ENCODE results near the gene TTI1. TPM values are rescaled to one million over a fixed set of nuclear protein-coding genes. Genes with fewer than 3 reads are reported as not detected.
"Not testable (repeated sequence)": the region's sequence is repeated elsewhere in the genome, so short reads cannot be mapped to it uniquely, and the experiment has no call there.

Gene TTI1
- total RNA-seq, 1 donor from 2014 or later, result 10.6 TPM

DNA sequence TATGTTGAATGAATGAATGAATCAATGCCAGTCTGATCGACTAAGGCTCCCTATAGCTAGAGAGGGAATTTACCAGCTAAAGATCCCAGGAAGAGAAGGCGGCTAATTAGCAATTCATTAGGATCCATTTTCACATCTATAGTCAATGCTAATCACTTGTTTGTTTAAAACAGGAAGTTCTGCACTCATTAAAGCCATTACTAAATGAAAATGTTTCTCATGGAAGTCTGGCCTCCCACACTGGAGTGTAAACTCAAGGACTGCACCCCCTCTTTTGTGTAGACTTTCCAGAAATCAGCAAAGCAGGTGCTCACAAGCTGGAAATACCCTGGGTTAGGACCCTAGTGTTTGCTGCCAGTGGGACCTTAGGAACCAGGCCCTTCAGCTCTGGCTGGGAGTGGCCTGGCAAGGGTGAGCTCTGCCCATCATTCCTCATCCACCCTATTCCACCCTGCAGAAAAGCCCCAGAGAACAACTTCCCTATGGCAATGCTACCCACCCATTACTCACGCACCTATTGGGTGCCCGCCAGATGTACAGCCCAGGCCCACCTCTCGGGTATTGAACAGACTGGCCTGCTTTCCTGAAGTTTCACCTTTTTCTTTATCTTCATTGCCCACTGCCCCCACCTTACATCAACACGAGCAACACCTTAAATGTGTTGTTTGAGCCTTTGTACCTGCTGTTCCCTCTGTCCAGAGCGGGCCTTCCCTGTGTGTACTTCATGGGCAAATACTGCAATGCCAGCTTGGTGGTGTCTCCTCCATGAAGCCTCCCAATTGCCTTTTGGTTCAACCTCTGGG lies 60.8 kb downstream of the TTI1 start:
- Mint-ChIP-seq H3K36me3 (ENCODE audit: low read depth) (peaks cover 10% of the 10 kb centered on the region), H3K4me1 (ENCODE audit: low read depth) (peaks cover 25% of the 10 kb centered on the region), H3K27ac (ENCODE audit: unreplicated experiment) (no peak overlapping the region), H3K4me3 (ENCODE audit: unreplicated experiment) (no peak overlapping the region), H3K27me3 (ENCODE audit: low read depth) (no peaks in the 10 kb centered on the region), H3K9me3 (ENCODE audit: low read depth) (peaks cover 14% of the 10 kb centered on the region)
- TF ChIP-seq, protein P1, sequence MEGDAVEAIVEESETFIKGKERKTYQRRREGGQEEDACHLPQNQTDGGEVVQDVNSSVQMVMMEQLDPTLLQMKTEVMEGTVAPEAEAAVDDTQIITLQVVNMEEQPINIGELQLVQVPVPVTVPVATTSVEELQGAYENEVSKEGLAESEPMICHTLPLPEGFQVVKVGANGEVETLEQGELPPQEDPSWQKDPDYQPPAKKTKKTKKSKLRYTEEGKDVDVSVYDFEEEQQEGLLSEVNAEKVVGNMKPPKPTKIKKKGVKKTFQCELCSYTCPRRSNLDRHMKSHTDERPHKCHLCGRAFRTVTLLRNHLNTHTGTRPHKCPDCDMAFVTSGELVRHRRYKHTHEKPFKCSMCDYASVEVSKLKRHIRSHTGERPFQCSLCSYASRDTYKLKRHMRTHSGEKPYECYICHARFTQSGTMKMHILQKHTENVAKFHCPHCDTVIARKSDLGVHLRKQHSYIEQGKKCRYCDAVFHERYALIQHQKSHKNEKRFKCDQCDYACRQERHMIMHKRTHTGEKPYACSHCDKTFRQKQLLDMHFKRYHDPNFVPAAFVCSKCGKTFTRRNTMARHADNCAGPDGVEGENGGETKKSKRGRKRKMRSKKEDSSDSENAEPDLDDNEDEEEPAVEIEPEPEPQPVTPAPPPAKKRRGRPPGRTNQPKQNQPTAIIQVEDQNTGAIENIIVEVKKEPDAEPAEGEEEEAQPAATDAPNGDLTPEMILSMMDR (IDR thresholded peaks at IDR 0.05), result no peak
- DNase-seq (ENCODE audit: low spot score), result no peak

DNA sequence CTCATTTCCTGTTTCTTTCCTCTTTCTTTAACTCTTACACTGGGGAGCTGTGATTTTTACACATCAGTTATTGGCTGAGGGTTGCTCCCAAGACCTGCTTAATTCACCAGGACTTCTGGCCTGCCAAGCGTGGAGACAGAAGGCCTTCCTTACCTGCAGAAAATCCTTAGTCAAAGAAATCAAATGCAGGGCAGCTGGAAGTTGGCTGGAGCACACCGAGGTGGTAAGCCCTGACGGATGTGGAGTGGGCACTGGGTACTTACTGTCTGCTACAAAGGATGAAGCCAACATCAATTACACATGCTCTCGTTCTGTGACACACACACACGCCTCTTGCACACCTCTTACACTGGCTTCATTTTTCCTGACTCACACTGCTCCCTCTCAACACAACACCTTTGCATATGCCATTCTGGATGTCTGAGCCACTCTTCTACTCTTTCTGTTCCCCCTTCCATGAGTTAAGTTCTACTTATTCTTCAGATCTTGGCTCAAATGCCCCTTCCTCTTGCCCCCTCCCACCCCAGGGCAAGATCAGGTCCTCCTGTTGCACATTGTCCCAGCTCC lies 61.6 kb downstream of the TTI1 start:
- DNase-seq (ENCODE audit: low spot score), result no peak
- peaks cover 22% of the 10 kb centered on the region for H3K4me1 Mint-ChIP-seq (ENCODE audit: low read depth)
- peaks cover 4% of the 10 kb centered on the region for H3K27me3 Mint-ChIP-seq (ENCODE audit: low read depth)
- peaks cover 22% of the 10 kb centered on the region for H3K9me3 Mint-ChIP-seq (ENCODE audit: low read depth)
- TF ChIP-seq, protein P1 (IDR thresholded peaks at IDR 0.05), result no peak
- H3K27ac Mint-ChIP-seq (ENCODE audit: unreplicated experiment), result no peak overlapping the region
- H3K36me3 Mint-ChIP-seq (ENCODE audit: low read depth), result peaks cover 10% of the 10 kb centered on the region
- H3K4me3 Mint-ChIP-seq (ENCODE audit: unreplicated experiment), result no peak overlapping the region

DNA sequence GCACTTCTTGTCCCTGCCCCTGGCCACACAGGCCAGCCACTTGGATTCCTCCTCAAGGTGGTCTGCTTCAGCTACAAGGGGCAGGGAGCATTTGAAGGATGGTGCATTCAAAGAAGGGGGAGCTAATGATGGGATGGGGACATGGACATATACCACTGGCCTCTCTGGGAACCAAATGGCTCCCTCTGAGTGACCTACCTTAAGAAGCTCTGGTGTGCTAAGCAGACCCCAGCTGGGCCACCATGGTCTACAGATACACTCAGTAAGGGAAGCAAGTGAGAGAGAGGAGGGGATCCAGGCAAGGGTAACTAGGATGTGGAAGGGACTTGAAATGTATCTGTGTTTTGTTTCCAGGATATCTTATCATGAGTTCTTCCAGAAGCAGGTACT lies 62.4 kb downstream of the TTI1 start:
- H3K9me3 Mint-ChIP-seq (ENCODE audit: low read depth), result peaks cover 26% of the 10 kb centered on the region
- no peak for DNase-seq (ENCODE audit: low spot score)
- peaks cover 12% of the 10 kb centered on the region for H3K36me3 Mint-ChIP-seq (ENCODE audit: low read depth)
- peaks cover 9% of the 10 kb centered on the region for H3K27me3 Mint-ChIP-seq (ENCODE audit: low read depth)
- H3K27ac Mint-ChIP-seq (ENCODE audit: unreplicated experiment), result no peak overlapping the region
- H3K4me3 Mint-ChIP-seq (ENCODE audit: unreplicated experiment), result no peak overlapping the region
- H3K4me1 Mint-ChIP-seq (ENCODE audit: low read depth), result peaks cover 22% of the 10 kb centered on the region
- TF ChIP-seq, protein P1 (IDR thresholded peaks at IDR 0.05), result no peak

DNA sequence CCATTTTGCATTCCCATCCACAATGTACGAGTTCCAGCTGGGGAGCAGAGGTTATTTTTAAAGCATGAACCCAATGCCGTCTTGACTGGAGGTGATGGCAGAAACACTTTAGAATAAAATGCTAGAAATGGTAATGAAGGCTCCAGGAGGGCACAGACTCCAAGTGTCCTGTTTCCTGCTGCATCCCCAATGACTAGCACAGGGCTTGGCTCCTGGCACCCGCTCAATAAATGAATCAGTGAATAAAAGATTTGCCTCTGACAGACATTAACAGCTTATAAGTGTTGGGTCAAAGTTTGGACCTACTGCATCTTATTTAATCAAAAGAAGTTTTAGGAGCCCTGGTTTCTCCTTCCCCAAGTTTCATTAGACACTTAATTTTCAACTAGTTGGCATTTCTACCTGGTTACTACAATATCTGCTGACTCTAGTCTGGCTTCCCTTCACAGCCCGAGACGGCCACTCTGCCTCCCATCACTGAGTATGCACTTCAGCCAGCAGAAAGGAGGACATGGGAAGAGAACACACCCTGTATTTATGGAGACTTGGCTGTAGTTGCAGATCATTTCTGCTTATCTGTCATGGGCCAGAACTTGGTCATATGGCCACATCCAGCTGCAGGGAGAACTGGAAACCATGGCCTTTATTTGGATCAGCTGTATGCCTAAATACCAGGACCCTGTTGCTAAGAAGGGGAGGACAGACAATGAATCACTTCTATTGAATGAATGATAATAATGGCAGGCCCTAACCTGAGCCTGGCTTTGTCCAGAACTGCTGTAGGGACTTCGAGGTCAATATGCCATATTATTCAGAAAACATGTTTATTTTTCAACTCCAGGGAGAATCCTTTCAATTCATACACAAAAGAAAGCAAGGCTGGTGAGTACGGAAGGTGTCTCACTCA lies 63.1 kb downstream of the TTI1 start:
- Mint-ChIP-seq H3K4me3 (ENCODE audit: unreplicated experiment) (no peak overlapping the region), H3K27ac (ENCODE audit: unreplicated experiment) (no peak overlapping the region), H3K27me3 (ENCODE audit: low read depth) (peaks cover 9% of the 10 kb centered on the region), H3K4me1 (ENCODE audit: low read depth) (peaks cover 22% of the 10 kb centered on the region), H3K36me3 (ENCODE audit: low read depth) (peaks cover 12% of the 10 kb centered on the region), H3K9me3 (ENCODE audit: low read depth) (peaks cover 26% of the 10 kb centered on the region)
- TF ChIP-seq, protein P1 (IDR thresholded peaks at IDR 0.05), result no peak
- DNase-seq (ENCODE audit: low spot score), result no peak

DNA sequence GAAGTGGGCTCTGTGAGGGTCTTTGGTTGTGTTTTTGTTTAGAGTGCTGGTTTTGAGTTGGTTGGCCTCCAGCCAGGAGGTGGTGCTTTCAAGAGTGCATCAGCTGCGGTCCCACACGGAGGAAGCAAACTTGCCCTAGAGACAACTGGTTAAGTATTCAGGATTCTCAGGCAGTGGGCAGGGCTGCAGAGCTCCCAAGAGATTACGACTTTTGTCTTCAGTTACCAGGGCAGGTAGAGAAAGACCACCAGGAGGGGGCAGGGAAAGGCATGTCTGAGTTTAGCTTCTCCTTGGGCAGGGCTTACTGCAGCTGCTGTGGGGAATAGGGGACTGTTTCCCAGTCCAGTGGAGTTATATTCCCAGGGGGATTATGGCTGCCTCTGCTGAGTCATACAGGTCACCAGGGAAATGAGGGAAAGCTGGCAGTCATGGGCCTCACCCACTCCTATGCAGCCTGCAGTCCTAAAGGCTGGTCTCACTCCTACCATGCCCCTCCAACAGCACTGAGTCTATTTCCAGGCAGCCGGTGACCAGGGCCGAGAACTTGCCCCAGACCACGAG lies 64.3 kb downstream of the TTI1 start:
- H3K9me3 Mint-ChIP-seq (ENCODE audit: low read depth), result peaks cover 26% of the 10 kb centered on the region
- DNase-seq (ENCODE audit: low spot score), result no peak
- TF ChIP-seq, protein P1 (IDR thresholded peaks at IDR 0.05), result no peak
- H3K4me3 Mint-ChIP-seq (ENCODE audit: unreplicated experiment), result no peak overlapping the region
- H3K36me3 Mint-ChIP-seq (ENCODE audit: low read depth), result peaks cover 12% of the 10 kb centered on the region
- H3K27ac Mint-ChIP-seq (ENCODE audit: unreplicated experiment), result no peak overlapping the region
- H3K4me1 Mint-ChIP-seq (ENCODE audit: low read depth), result peaks cover 27% of the 10 kb centered on the region
- H3K27me3 Mint-ChIP-seq (ENCODE audit: low read depth), result peaks cover 9% of the 10 kb centered on the region

DNA sequence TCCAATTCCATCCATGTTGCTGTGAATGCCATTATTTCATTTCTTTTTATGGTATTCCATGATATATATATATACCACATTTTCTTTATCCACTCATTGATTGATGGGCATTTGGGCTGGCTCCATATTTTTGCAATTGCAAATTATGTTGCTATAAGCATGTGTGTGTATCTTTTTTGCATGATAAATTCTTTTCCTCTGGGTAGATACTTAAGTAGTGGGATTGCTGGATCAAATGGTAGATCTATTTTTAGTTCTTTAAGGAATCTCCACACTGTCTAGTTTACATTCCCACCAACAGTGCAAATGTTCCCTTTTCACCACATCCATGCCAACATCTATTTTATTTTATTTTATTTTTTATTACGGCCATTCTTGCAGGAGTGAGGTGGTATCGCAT lies 69.8 kb downstream of the TTI1 start:
- not testable (repeated sequence) for H3K27ac Mint-ChIP-seq (ENCODE audit: unreplicated experiment); H3K4me3 Mint-ChIP-seq (ENCODE audit: unreplicated experiment); H3K27me3 Mint-ChIP-seq (ENCODE audit: low read depth); DNase-seq (ENCODE audit: low spot score); H3K36me3 Mint-ChIP-seq (ENCODE audit: low read depth)
- Mint-ChIP-seq H3K9me3 (ENCODE audit: low read depth) (peaks cover 30% of the 10 kb centered on the region), H3K4me1 (ENCODE audit: low read depth) (peaks cover 19% of the 10 kb centered on the region)

Measured in chondrocyte (in vitro differentiated cells).